K562 (cell line): ENCODE results near the gene ZNF718. TPM values are rescaled to one million over a fixed set of nuclear protein-coding genes. Genes with fewer than 3 reads are reported as not detected.
"Not testable (repeated sequence)": the region's sequence is repeated elsewhere in the genome, so short reads cannot be mapped to it uniquely, and the experiment has no call there.

Experiments
- ATAC-seq: fragments of 200-7000 bp; cut with Tn5 transposase; 3 replicates; pipeline ENCODE4 v1.9.1; 2020; ENCODE audit warnings: moderate library complexity
- BruUV-seq: library from RNA; stranded (reverse); fragments of 400-500 nt; replicated peaks from 2 replicates; lab custom pipeline; 2021; lab: Mats Ljungman, UMichigan
- CTCF ChIA-PET: fragments of 300-600 bp; formaldehyde crosslinking; extraction: SDS; loops from one replicate; lab custom pipeline; 2021; ENCODE audit warnings: low intra/inter-chr PET ratio; lab: Yijun Ruan, JAX
- POLR2A ChIA-PET: fragments of 300-600, 350-650 bp; sonication (Branson Sonifier 250); formaldehyde crosslinking; extraction: SDS; loops from one replicate; lab custom pipeline; 2021; ENCODE audit warnings: antibody characterized with exemption, inconsistent platforms; lab: Yijun Ruan, JAX
- DNase-seq, 4 experiments: peaks; one replicate each; pipeline versions ENCODE4 v3.0.0 to v3.0.0-alpha.2; 2011 to 2018; ENCODE audit warnings: low spot score in 3 of 4, mixed read lengths in 3 of 4; ENCODE audit errors: extremely low read depth in 1 of 4
- FAIRE-seq: peaks from 2 replicates; lab custom pipeline; 2011; peaks lifted over from hg19 to GRCh38; lab: Jason Lieb, UNC
- H2AFZ ChIP-seq: 2 replicates; pipeline ENCODE4 v1.6.0; 2011; ENCODE audit warnings: low read depth, low read length, control low read depth, inconsistent platforms
- H3K27ac ChIP-seq: fragments of 200-600 bp; 3 replicates; pipeline ENCODE4 v1.8.0; 2011; ENCODE audit warnings: low read depth, mild to moderate bottlenecking, control low read depth, inconsistent platforms, low read length, moderate library complexity, mixed read lengths; ENCODE audit errors: extremely low read depth
- H3K27me3 ChIP-seq, 2 experiments: fragments of 300-600 bp in 1 of 2; 2 replicates in 1 of 2; 3 replicates in 1 of 2; pipeline versions ENCODE4 v1.6.0 to v1.8.0; 2011; ENCODE audit warnings: inconsistent platforms in 2 of 2, low read length in 2 of 2, mild to moderate bottlenecking in 1 of 2, mixed read lengths in 1 of 2, moderate library complexity in 1 of 2; ENCODE audit not compliant: control insufficient read depth in 2 of 2, insufficient read depth in 2 of 2
- H3K36me3 ChIP-seq: fragments of 300-600 bp; 3 replicates; pipeline ENCODE4 v1.8.0; 2011; ENCODE audit warnings: mild to moderate bottlenecking, low read length, inconsistent platforms; ENCODE audit not compliant: control insufficient read depth, insufficient read depth
- H3K4me1 ChIP-seq, 2 experiments: fragments of 200-600 bp in 1 of 2; replicated peaks in 1 of 2; 2 replicates in 1 of 2; 3 replicates in 1 of 2; pipeline versions ENCODE4 v1.5.1 to v1.8.0; 2011; ENCODE audit warnings: inconsistent platforms in 2 of 2, low read length in 2 of 2, mild to moderate bottlenecking in 1 of 2, mixed read lengths in 1 of 2, moderate library complexity in 1 of 2; ENCODE audit not compliant: control insufficient read depth in 2 of 2, insufficient read depth in 2 of 2
- H3K4me2 ChIP-seq: 2 replicates; pipeline ENCODE4 v1.6.1; 2011; ENCODE audit warnings: low read length, control low read depth, inconsistent platforms, mixed read lengths; ENCODE audit not compliant: insufficient read depth
- H3K4me3 ChIP-seq: fragments of 200-600 bp; sonication (generic), shearing (Covaris generic); 2 replicates; pipeline ENCODE4 v1.5.1; 2016; ENCODE audit warnings: control low read depth, inconsistent platforms
- H3K79me2 ChIP-seq: fragments of 200-600 bp; 3 replicates; pipeline ENCODE4 v1.8.0; 2011; ENCODE audit warnings: low read length, inconsistent platforms; ENCODE audit not compliant: control insufficient read depth, insufficient read depth
- H3K9ac ChIP-seq, 2 experiments: 2 replicates each; pipeline versions ENCODE4 v1.6.0 to v1.6.1; 2011; ENCODE audit warnings: low read depth in 2 of 2, low read length in 2 of 2, control low read depth in 1 of 2, inconsistent platforms in 1 of 2, mild to moderate bottlenecking in 1 of 2, mixed read lengths in 1 of 2; ENCODE audit not compliant: insufficient read depth in 1 of 2
- H3K9me1 ChIP-seq: one replicate; pipeline ENCODE4 v1.6.0; 2011; ENCODE audit warnings: inconsistent platforms, mild to moderate bottlenecking, low read length, moderate library complexity; ENCODE audit not compliant: control insufficient read depth, insufficient read depth
- H3K9me3 ChIP-seq: replicated peaks from 2 replicates; pipeline ENCODE4 v1.5.1; 2011; ENCODE audit warnings: low read depth, low read length, inconsistent platforms; ENCODE audit not compliant: control insufficient read depth, insufficient read depth
- H4K20me1 ChIP-seq: replicated peaks from 2 replicates; pipeline ENCODE4 v1.6.1; 2011; ENCODE audit warnings: low read length, inconsistent platforms, mixed read lengths; ENCODE audit not compliant: control insufficient read depth, insufficient read depth
- C11orf30 ChIP-seq: fragments of 450-650 bp; IDR thresholded peaks from 2 replicates; pipeline ENCODE4 v1.6.1; 2016; ENCODE audit warnings: low read depth, mild to moderate bottlenecking
- CC2D1A ChIP-seq: fragments of 450-650 bp; IDR thresholded peaks from 2 replicates; pipeline ENCODE4 v1.6.1; 2017; ENCODE audit warnings: mild to moderate bottlenecking
- DMBX1 ChIP-seq: fragments of 250-450 bp; sonication (Bioruptor Pico); IDR thresholded peaks from 2 replicates; pipeline ENCODE4 v1.8.0; 2022; ENCODE audit warnings: inconsistent platforms, mild to moderate bottlenecking, moderate library complexity, borderline replicate concordance
- NR2C1 ChIP-seq, 2 experiments: fragments of 450-650 bp; IDR thresholded peaks; 2 replicates each; pipeline ENCODE4 v1.6.1; 2017; ENCODE audit warnings: mild to moderate bottlenecking in 2 of 2, antibody characterized with exemption in 1 of 2, inconsistent platforms in 1 of 2, missing compliant biosample characterization in 1 of 2, missing genetic modification characterization in 1 of 2
- PYGO2 ChIP-seq: fragments of 450-650 bp; IDR thresholded peaks from 2 replicates; pipeline ENCODE4 v1.6.1; 2016; ENCODE audit warnings: mild to moderate bottlenecking, missing genetic modification characterization, moderate library complexity, missing compliant biosample characterization
- RAD21 ChIP-seq, 2 experiments: fragments of 250-450 bp in 1 of 2; fragments of 450-650 bp in 1 of 2; sonication (Bioruptor Pico) in 1 of 2; formaldehyde crosslinking in 1 of 2; IDR thresholded peaks in 1 of 2; conservative IDR thresholded peaks in 1 of 2; 2 replicates each; pipeline versions ENCODE4 v1.4.0 to v1.8.0; 2020 to 2022; ENCODE audit warnings: mild to moderate bottlenecking in 2 of 2, moderate library complexity in 1 of 2
- ZBTB49 ChIP-seq: sonication (generic); formaldehyde crosslinking; IDR thresholded peaks from 2 replicates; pipeline ENCODE4 v1.8.0; 2022; ENCODE audit warnings: missing genetic modification reagents, mild to moderate bottlenecking, borderline replicate concordance
- ZNF311 ChIP-seq: fragments of 250-450 bp; sonication (Bioruptor Pico); IDR thresholded peaks from 2 replicates; pipeline ENCODE4 v1.4.0; 2020; ENCODE audit warnings: mild to moderate bottlenecking, moderate library complexity
- ZNF644 ChIP-seq: fragments of 200-800 bp; sonication (Bioruptor generic); IDR thresholded peaks from 2 replicates; pipeline ENCODE4 v1.6.1; 2016; ENCODE audit warnings: low read depth, missing genetic modification characterization, missing compliant biosample characterization
- ZNF764 ChIP-seq: fragments of 250-450 bp; sonication (Bioruptor Pico); IDR thresholded peaks from 2 replicates; pipeline ENCODE4 v1.4.0; 2020; ENCODE audit warnings: low read depth, mild to moderate bottlenecking, moderate library complexity
- WGBS: fragments of 100-300 bp; shearing (Covaris generic); methylation state at CpG from one replicate; pipeline ENCODE4 v1.1.6; 2016; ENCODE audit warnings: low coverage, mixed read lengths; ENCODE audit not compliant: insufficient coverage; ENCODE audit errors: missing lambda C conversion rate; 5-methylcytosine and 5-hydroxymethylcytosine counted together
- in situ Hi-C: fragments of 300-500 bp; cut with MboI; formaldehyde crosslinking; loops from 4 replicates; pipeline ENCODE4 v1.15.0; 2018; ENCODE audit warnings: inconsistent platforms, mixed read lengths
- intact Hi-C: fragments of 100-400 bp; cut with micrococcal nuclease; formaldehyde crosslinking; loops from 2 replicates; pipeline ENCODE4 v1.14.2; 2022
- polyA plus RNA-seq, 8 experiments: library from polyadenylated mRNA; depleted of rRNA in 4 of 8; stranded (reverse) in 5 of 8; unstranded in 3 of 8; fragments of >200 nt; fragmentation: Nextera tagmentation in 2 of 8; fragmentation: Illumina TruSeq in 1 of 8; extraction: Ambion mirVana in 2 of 8; extraction: Trizol in 1 of 8; gene quantifications; 2 replicates each; pipeline versions ENCODE4 v1.2.1 to v1.2.3, GENCODE V29; 2011 to 2014; ENCODE audit warnings: inconsistent platforms in 1 of 8, missing spikeins in 1 of 8
- total RNA-seq, 7 experiments: library from RNA; depleted of rRNA in 6 of 7; stranded (reverse); fragments of >200 nt in 6 of 7; fragmentation: Illumina TruSeq in 2 of 7; extraction: Trizol in 2 of 7; gene quantifications; 2 replicates each; pipeline versions ENCODE4 v1.2.1 to v1.2.3, GENCODE V29; 2011 to 2021; ENCODE audit warnings: low replicate concordance in 1 of 7

The ZNF718 gene
- total and polyA plus RNA-seq, 9 of the 15 experiments (the other 6 are each of a cell fraction or from before 2014, with no cell fraction given), result 1.00 to 5.3 (median 2.7) TPM

DNA sequence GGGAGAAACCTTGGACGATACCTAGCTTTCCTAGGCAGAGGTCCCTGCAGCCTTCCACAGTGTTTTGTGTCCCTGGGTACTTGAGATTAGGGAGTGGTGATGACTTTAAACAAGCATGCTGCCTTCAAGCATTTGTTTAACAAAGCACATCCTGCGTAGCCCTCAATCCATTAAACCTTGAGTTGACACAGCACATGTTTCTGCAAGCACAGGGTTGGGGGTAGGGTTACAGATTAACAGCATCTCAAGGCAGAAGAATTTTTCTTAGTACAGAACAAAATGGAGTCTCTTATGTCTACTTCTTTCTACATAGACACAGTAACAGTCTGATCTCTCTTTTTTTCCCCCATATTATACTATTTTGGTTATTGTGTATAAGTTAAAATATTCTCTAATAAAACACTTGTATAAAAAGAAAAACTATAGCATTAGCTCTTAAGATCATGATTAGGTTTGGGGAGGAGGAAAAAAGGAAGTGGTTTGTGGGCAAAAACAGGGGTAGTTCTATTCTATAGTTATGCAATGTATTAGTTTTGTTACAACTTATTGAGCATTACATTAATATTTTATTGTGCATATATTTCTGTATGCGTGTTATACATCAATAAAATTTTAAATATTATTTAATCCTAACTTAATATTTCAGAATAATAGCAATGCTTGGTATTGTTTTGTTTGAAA is 84.3 kb downstream of the ZNF718 start:
- H3K4me1 ChIP-seq, in situ Hi-C loops, H3K9ac ChIP-seq, H3K36me3 ChIP-seq, H3K27ac ChIP-seq, H3K27me3 ChIP-seq, H3K9me1 ChIP-seq, H3K79me2 ChIP-seq, H3K4me3 ChIP-seq, BruUV-seq, H3K4me2 ChIP-seq, CTCF ChIA-PET, ATAC-seq: not testable (repeated sequence)
- 0% methylated on average over 2 of the region's 3 CpGs for WGBS
- TF ChIP-seq RAD21 (CRISPR knock-in tag; conservative IDR thresholded peaks at IDR 0.05 in 1 of 2, IDR thresholded peaks at IDR 0.05 in 1 of 2), result 0 out of 4 replicates have a peak, but pooled peaks of 1 of the 2 experiments have one; percentile 14
- TF ChIP-seq DMBX1 (CRISPR knock-in tag), result peak; percentile 54; the same call in 1 of the 2 replicates
- TF ChIP-seq ZNF311, result 0 out of 2 replicates have a peak, but pooled peaks have one; percentile 26
- TF ChIP-seq, all 486 proteins: peak for 3; not testable (repeated sequence) for 483
- H4K20me1 ChIP-seq, H3K9me3 ChIP-seq, intact Hi-C loops, POLR2A ChIA-PET, DNase-seq, H2AFZ ChIP-seq, FAIRE-seq: not testable (repeated sequence)

DNA sequence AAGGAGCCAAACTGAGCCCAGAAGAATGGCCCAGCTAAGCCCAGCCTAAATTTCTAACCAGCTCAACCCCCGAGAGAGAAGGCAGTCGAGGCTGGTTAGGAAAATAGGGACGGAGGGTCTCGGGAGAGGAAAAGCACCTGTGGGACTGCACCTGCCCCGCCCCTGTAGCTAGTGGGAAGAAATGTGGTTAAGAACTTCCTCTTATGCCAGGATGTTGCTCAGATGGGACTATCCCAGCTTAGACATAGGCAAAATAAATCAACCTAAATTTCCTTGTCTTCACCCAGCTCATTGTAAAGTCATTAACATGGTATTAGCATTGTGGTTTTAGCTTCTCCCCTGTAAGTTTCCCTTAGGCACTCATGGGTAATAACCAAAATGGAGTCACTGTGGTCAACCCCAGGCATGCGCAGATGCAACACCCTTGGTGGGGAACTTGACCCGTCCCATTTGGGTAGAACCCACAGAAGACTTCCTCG is 86.8 kb downstream of the ZNF718 start:
- intact Hi-C loops, result no loop called here
- CTCF ChIA-PET, result no interaction called here
- no peak for TF ChIP-seq PYGO2 (tag)
- TF ChIP-seq DMBX1 (CRISPR knock-in tag), result peak; percentile 92
- TF ChIP-seq CC2D1A, result no peak
- no peak for TF ChIP-seq C11orf30
- TF ChIP-seq NR2C1 (IDR thresholded peaks at IDR 0.05), result no peak
- TF ChIP-seq NR2C1 (tag; IDR thresholded peaks at IDR 0.05), result peak; percentile 27; the same call in 1 of the 2 replicates
- TF ChIP-seq ZNF764, result no peak
- no peak for TF ChIP-seq ZBTB49 (CRISPR knock-in tag)
- no peak for TF ChIP-seq ZNF644 (tag)

More for the DNA sequence above, 86.8 kb downstream of the ZNF718 start:
- no peak overlapping the region for H2AFZ ChIP-seq
- BruUV-seq, result no TSS peak
- POLR2A ChIA-PET, result no interaction called here
- ATAC-seq, result no peak
- no peaks in the 10 kb centered on the region for H3K4me1 ChIP-seq
- no peak overlapping the region for H3K4me2 ChIP-seq
- H3K9ac ChIP-seq, result no peak overlapping the region
- H4K20me1 ChIP-seq, result no peaks in the 10 kb centered on the region
- in situ Hi-C loops, result no loop called here
- no peak for DNase-seq
- H3K4me3 ChIP-seq, result no peak overlapping the region
- H3K79me2 ChIP-seq, result no peaks in the 10 kb centered on the region; the same call in 2 of the 3 replicates
- WGBS, result 3% methylated on average over 8 of the region's 8 CpGs
- peaks cover 2% of the 10 kb centered on the region; the same call in 1 of the 2 replicates for H3K9me3 ChIP-seq
- no peaks in the 10 kb centered on the region for H3K36me3 ChIP-seq
- FAIRE-seq, result no peak
- H3K27me3 ChIP-seq, result no peaks in the 10 kb centered on the region
- no peak overlapping the region for H3K27ac ChIP-seq
- no peaks in the 10 kb centered on the region for H3K9me1 ChIP-seq
